ENCODE results near the gene WDPCP. TPM values are rescaled to one million over a fixed set of nuclear protein-coding genes. Genes with fewer than 3 reads are reported as not detected.

The WDPCP gene
- polyA plus RNA-seq, 1 of the 3 experiments (the other 2 are of a cell fraction) = 3.1 TPM

DNA sequence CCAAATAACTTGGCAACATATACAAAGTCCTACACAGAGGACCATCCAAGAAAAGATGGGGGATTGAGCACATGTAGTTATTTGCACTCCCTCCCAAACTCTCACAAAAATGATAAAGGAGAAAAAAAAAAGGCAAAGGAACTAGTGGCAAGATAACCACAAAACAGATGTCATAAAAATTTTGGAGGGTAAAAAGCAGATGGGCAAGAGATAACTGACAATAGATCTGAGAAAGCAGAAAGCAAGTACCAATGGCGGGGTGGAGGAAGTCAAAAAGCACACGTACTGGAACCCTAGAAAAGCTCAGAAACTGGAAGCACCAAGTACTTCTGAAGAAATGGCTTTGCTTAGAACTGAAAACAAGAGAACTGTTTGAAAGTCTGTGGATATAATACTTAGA, 82.0 kb downstream of the WDPCP start (continued):
- TF ChIP-seq CTCF (IDR thresholded peaks at IDR 0.05) = no peak

- Histone ChIP-seq H3K27ac (ENCODE audit: low read depth in 2 of 2, low read length in 1 of 2) (no peak overlapping the region), H3K79me2 (ENCODE audit: insufficient read depth) (no peaks in the 10 kb centered on the region), H3K9me3 (no peaks in the 10 kb centered on the region), H3K4me1 (ENCODE audit: control insufficient read depth in 1 of 2, insufficient read depth in 2 of 2, low read depth in 1 of 2, low read length in 1 of 2) (no peaks in the 10 kb centered on the region; a peak in 1 of 4 replicates), H3K4me2 (no peak overlapping the region), H3K9ac (no peak overlapping the region), H2AFZ (ENCODE audit: low read depth) (no peak overlapping the region), H3K9me2 (no peaks in the 10 kb centered on the region), H3K4me3 (ENCODE audit: low read depth in 2 of 2, low read length in 1 of 2) (no peak overlapping the region), H4K20me1 (ENCODE audit: insufficient read depth) (no peaks in the 10 kb centered on the region), H3F3A (replicated peaks; ENCODE audit: insufficient read depth) (no peaks in the 10 kb centered on the region), H3K27me3 (ENCODE audit: insufficient read depth) (no peaks in the 10 kb centered on the region), H3K36me3 (replicated peaks in 1 of 2; ENCODE audit: control insufficient read depth in 1 of 2, insufficient read depth in 2 of 2, low read length in 1 of 2) (no peaks in the 10 kb centered on the region)
- no peak for TF ChIP-seq SMC3 (IDR thresholded peaks at IDR 0.05; ENCODE audit: low read depth, low read length)
- TF ChIP-seq FOXM1 (IDR thresholded peaks at IDR 0.05; ENCODE audit: low read depth) = no peak
- no peak for TF ChIP-seq REST (IDR thresholded peaks at IDR 0.05; ENCODE audit: low read depth, low read length)
- TF ChIP-seq GABPA (IDR thresholded peaks at IDR 0.05; ENCODE audit: low read depth) = no peak
- no peak for TF ChIP-seq CHD2 (IDR thresholded peaks at IDR 0.05; ENCODE audit: low read length, partially characterized antibody)
- TF ChIP-seq USF1 (IDR thresholded peaks at IDR 0.05; ENCODE audit: borderline replicate concordance, low read depth) = no peak
- TF ChIP-seq CTCF (IDR thresholded peaks at IDR 0.05) = no peak
- no peak for TF ChIP-seq FOXJ3 (CRISPR knock-in tag; IDR thresholded peaks at IDR 0.05)
- DNase-seq = no peak
- CTCF ChIA-PET = interaction anchor here (0.7 to 1.2 kb wide), 3 partner anchors 15 to 32 kb away, joined by 3 to 4 read pairs (median 4); no protein-coding TSS in a partner anchor
- 93% methylated on average over 1 of the region's 1 CpG for WGBS (ENCODE audit: low lambda C conversion rate)
- POLR2A ChIA-PET = no interaction called here
Measured at GRCh38 chr2:63503818-63504217, 84.5 kb downstream of the WDPCP start.
